Vagina (tissue), 2 donors: Measurements from ENCODE around the gene CAPN7. TPM values are rescaled to one million over a fixed set of nuclear protein-coding genes. Genes with fewer than 3 reads are reported as not detected.

ENCODE experiments used
- DNase-seq, 2 donors: peaks; one replicate each; pipeline ENCODE4 v3.0.0-alpha.2; 2017; ENCODE audit errors: extremely low spot score in 2 of 2
- H3K27ac ChIP-seq: fragments of 200-600 bp; sonication (generic); one replicate; pipeline ENCODE4 v1.5.1; 2019
- H3K27me3 ChIP-seq: fragments of 200-600 bp; sonication (generic); one replicate; pipeline ENCODE4 v1.5.1; 2019
- H3K36me3 ChIP-seq, 2 donors: fragments of 200-600 bp; sonication (generic); one replicate each; pipeline ENCODE4 v1.5.1; 2017 to 2019
- H3K4me1 ChIP-seq: fragments of 200-600 bp; sonication (generic); one replicate; pipeline ENCODE4 v1.5.1; 2019
- H3K4me3 ChIP-seq, 2 donors: fragments of 200-600 bp; sonication (generic); 1 replicate in 1 of 2; 2 replicates in 1 of 2; pipeline ENCODE4 v1.5.1; 2016 to 2019
- H3K9me3 ChIP-seq: fragments of 200-600 bp; sonication (generic); one replicate; pipeline ENCODE4 v1.5.1; 2019
- CTCF ChIP-seq, 3 experiments: fragments of 450-650 bp in 2 of 3; fragments of 200-600 bp in 1 of 3; sonication (generic) in 1 of 3; IDR thresholded peaks; one replicate each; pipeline ENCODE4 v1.5.1; 2017 to 2019; ENCODE audit warnings: antibody characterized with exemption in 3 of 3, mild to moderate bottlenecking in 2 of 3, moderate library complexity in 2 of 3
- POLR2A ChIP-seq, 2 donors: fragments of 450-650 bp; IDR thresholded peaks; one replicate each; pipeline ENCODE4 v1.6.1; 2017; ENCODE audit warnings: antibody characterized with exemption in 2 of 2, mild to moderate bottlenecking in 2 of 2, moderate library complexity in 2 of 2
- POLR2AphosphoS5 ChIP-seq, 2 donors: sonication (generic); formaldehyde crosslinking; IDR thresholded peaks; one replicate each; pipeline ENCODE4 v1.9.0; 2017; ENCODE audit warnings: antibody characterized with exemption in 2 of 2, mild to moderate bottlenecking in 2 of 2, low read depth in 1 of 2; ENCODE audit not compliant: insufficient read depth in 1 of 2
- intact Hi-C: fragments of 100-400 bp; cut with DNase I; formaldehyde crosslinking; loops from one replicate; pipeline ENCODE4 v1.15.1; 2023
- total RNA-seq: library from RNA; depleted of rRNA; stranded (reverse); fragments of >200 nt; gene quantifications from one replicate; pipeline ENCODE4 v1.2.3, GENCODE V29; 2016

CAPN7 gene
- total RNA-seq, 1 donor from 2014 or later = 72.4 TPM

GRCh38 chr3:15290736-15291135 is 84.7 kb downstream of the CAPN7 start:
- Histone ChIP-seq H3K4me3 (no peak overlapping the region), H3K36me3 (no peaks in the 10 kb centered on the region), H3K27ac (peak overlapping the region; percentile 74), H3K27me3 (no peaks in the 10 kb centered on the region), H3K9me3 (no peaks in the 10 kb centered on the region), H3K4me1 (peaks cover 85% of the 10 kb centered on the region)
- DNase-seq = no peak
- intact Hi-C loops = loop anchor here (5.0 kb wide), 1 partner anchor 37 kb away; no protein-coding TSS in a partner anchor
- no peak for TF ChIP-seq POLR2AphosphoS5 (IDR thresholded peaks at IDR 0.05; ENCODE audit: insufficient read depth in 1 of 2, low read depth in 1 of 2)
- no peak for TF ChIP-seq CTCF (IDR thresholded peaks at IDR 0.05)
- no peak for TF ChIP-seq POLR2A (IDR thresholded peaks at IDR 0.05)

GRCh38 chr3:15291589-15292541 is 85.8 kb downstream of the CAPN7 start:
- H3K27me3 ChIP-seq = no peaks in the 10 kb centered on the region
- peak overlapping the region; percentile 74 for H3K27ac ChIP-seq
- DNase-seq = no peak
- no peak overlapping the region for H3K4me3 ChIP-seq
- no peaks in the 10 kb centered on the region for H3K9me3 ChIP-seq
- intact Hi-C loops = loop anchor here (5.0 kb wide), 1 partner anchor 35 kb away; no protein-coding TSS in a partner anchor
- no peaks in the 10 kb centered on the region for H3K36me3 ChIP-seq
- peaks cover 83% of the 10 kb centered on the region for H3K4me1 ChIP-seq
- TF ChIP-seq POLR2A (IDR thresholded peaks at IDR 0.05) = no peak

GRCh38 chr3:15292765-15293522 is 86.9 kb downstream of the CAPN7 start:
- intact Hi-C loops = loop anchor here (5.0 kb wide), 1 partner anchor 34 kb away; no protein-coding TSS in a partner anchor
- H3K27me3 ChIP-seq = no peaks in the 10 kb centered on the region
- no peaks in the 10 kb centered on the region for H3K9me3 ChIP-seq
- H3K27ac ChIP-seq = peak overlapping the region; percentile 74
- no peaks in the 10 kb centered on the region for H3K36me3 ChIP-seq
- TF ChIP-seq POLR2AphosphoS5 (IDR thresholded peaks at IDR 0.05; ENCODE audit: insufficient read depth in 1 of 2, low read depth in 1 of 2) = peak; percentile 62 to 89
- TF ChIP-seq CTCF (IDR thresholded peaks at IDR 0.05) = peak in 1 of 3 experiments; percentile 14
- TF ChIP-seq POLR2A (IDR thresholded peaks at IDR 0.05) = no peak
- H3K4me3 ChIP-seq = no peak overlapping the region
- peaks cover 88% of the 10 kb centered on the region for H3K4me1 ChIP-seq
- peak in 1 of 2 donors; percentile 96 for DNase-seq

DNA sequence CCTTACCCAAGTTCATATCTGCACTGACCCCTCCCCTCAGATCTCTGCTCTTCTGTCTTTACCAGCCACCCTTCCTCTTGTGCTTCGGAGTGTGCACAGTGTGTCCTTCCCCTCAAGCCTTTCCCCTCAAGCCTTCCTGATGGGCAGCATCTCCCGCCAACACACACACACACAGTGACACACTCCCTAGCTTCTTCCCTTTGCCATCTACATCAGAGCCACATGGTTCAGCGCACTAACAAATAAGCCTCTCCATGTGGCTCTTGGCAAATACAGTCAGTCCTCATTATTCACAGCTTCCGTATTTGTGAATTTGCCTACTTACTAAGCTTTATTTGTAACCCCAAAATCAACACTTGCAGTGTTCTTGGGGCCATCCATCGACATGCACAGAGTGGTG is 88.9 kb downstream of the CAPN7 start:
- TF ChIP-seq POLR2A (IDR thresholded peaks at IDR 0.05) (no peak), POLR2AphosphoS5 (IDR thresholded peaks at IDR 0.05; ENCODE audit: insufficient read depth in 1 of 2, low read depth in 1 of 2) (no peak), CTCF (IDR thresholded peaks at IDR 0.05) (no peak)
- Histone ChIP-seq H3K9me3 (no peaks in the 10 kb centered on the region), H3K4me1 (peaks cover 87% of the 10 kb centered on the region), H3K36me3 (no peaks in the 10 kb centered on the region), H3K27me3 (no peaks in the 10 kb centered on the region), H3K27ac (peak overlapping the region; percentile 67), H3K4me3 (no peak overlapping the region)
- DNase-seq = no peak
- intact Hi-C loops = loop anchor here (5.0 kb wide), 1 partner anchor 32 kb away; no protein-coding TSS in a partner anchor

- intact Hi-C loops = no loop called here
- Histone ChIP-seq H3K9me3 (no peaks in the 10 kb centered on the region), H3K27ac (peak overlapping the region; percentile 67), H3K36me3 (no peaks in the 10 kb centered on the region), H3K27me3 (no peaks in the 10 kb centered on the region), H3K4me3 (no peak overlapping the region), H3K4me1 (peaks cover 88% of the 10 kb centered on the region)
- no peak for TF ChIP-seq CTCF (IDR thresholded peaks at IDR 0.05)
- no peak for TF ChIP-seq POLR2A (IDR thresholded peaks at IDR 0.05)
- TF ChIP-seq POLR2AphosphoS5 (IDR thresholded peaks at IDR 0.05; ENCODE audit: insufficient read depth in 1 of 2, low read depth in 1 of 2) = peak in 1 of 2 donors; percentile 64
- no peak for DNase-seq
These were observed 89.5 kb downstream of the CAPN7 start for GRCh38 chr3:15295506-15295905.
